Thymus (tissue), 11 donors: Measurements from ENCODE around the gene SMIM14. TPM values are rescaled to one million over a fixed set of nuclear protein-coding genes. Genes with fewer than 3 reads are reported as not detected.
"Not testable (repeated sequence)": the region's sequence is repeated elsewhere in the genome, so short reads cannot be mapped to it uniquely, and the experiment has no call there.

ENCODE experiments used
- DNase-seq, 9 donors: peaks; one replicate each; pipeline ENCODE4 v3.0.0-alpha.2; 2013; ENCODE audit warnings: low spot score in 9 of 9, low read depth in 6 of 9, missing footprints in 1 of 9
- H3K27ac ChIP-seq, 2 donors: one replicate each; pipeline ENCODE4 v1.5.1; 2013; ENCODE audit warnings: control low read depth in 1 of 2, low read depth in 1 of 2, low read length in 1 of 2, mild to moderate bottlenecking in 1 of 2, moderate library complexity in 1 of 2
- H3K27me3 ChIP-seq, 2 donors: one replicate each; pipeline ENCODE4 v1.5.1; 2013; ENCODE audit warnings: low read length in 1 of 2; ENCODE audit not compliant: control insufficient read depth in 2 of 2, insufficient read depth in 1 of 2
- H3K36me3 ChIP-seq, 2 donors: one replicate each; pipeline ENCODE4 v1.5.1; 2013; ENCODE audit warnings: low read length in 1 of 2, mild to moderate bottlenecking in 1 of 2, moderate library complexity in 1 of 2; ENCODE audit not compliant: control insufficient read depth in 2 of 2, insufficient read depth in 2 of 2
- H3K4me1 ChIP-seq, 2 donors: one replicate each; pipeline ENCODE4 v1.5.1; 2013; ENCODE audit warnings: low read length in 2 of 2; ENCODE audit not compliant: control insufficient read depth in 2 of 2, insufficient read depth in 2 of 2
- H3K4me3 ChIP-seq, 2 donors: one replicate each; pipeline ENCODE4 v1.5.1; 2013; ENCODE audit warnings: low read length in 2 of 2, control low read depth in 1 of 2, mild to moderate bottlenecking in 1 of 2
- H3K9me3 ChIP-seq, 2 donors: one replicate each; pipeline ENCODE4 v1.5.1; 2013; ENCODE audit warnings: low read length in 1 of 2, mild to moderate bottlenecking in 1 of 2; ENCODE audit not compliant: control insufficient read depth in 2 of 2, insufficient read depth in 1 of 2
- WGBS: extraction: QIAGEN DNeasy Blood & Tissue Kit; methylation state at CpG from one replicate; pipeline ENCODE4 v1.1.7; 2013; 5-methylcytosine and 5-hydroxymethylcytosine counted together
- polyA plus RNA-seq: library from polyadenylated mRNA; stranded (reverse); fragments of 200-250 nt; gene quantifications from one replicate; pipeline ENCODE4 v1.2.3, GENCODE V29; 2013
- total RNA-seq: library from RNA; stranded (reverse); fragments of 120-200 nt; gene quantifications from one replicate; pipeline ENCODE4 v1.2.4, GENCODE V29; 2013
- donor health status: healthy.

Gene SMIM14
- total and polyA plus RNA-seq, 2 donors, result 13.0 to 42.0 TPM

DNA sequence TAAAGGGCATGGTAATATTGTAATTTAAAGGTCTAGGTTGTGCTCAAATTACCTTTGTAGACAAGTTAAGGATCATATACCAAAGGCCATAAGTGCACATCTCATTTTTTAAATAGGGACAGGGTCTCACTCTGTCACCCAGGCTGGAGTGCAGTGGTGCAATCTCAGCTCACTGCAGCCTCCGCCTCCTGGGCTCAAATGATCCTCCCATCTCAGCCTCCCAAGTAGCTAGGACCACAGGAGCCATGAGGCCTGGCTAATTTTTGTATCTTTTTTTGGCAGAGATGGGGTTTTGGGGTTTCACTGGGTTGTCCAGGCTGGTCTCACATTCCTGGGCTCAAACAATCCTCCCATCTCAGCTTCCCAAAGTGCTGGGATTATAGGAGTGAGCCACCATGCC lies 124.4 kb downstream of the SMIM14 start:
- H3K4me1 ChIP-seq, DNase-seq, H3K4me3 ChIP-seq, H3K9me3 ChIP-seq, H3K27ac ChIP-seq, H3K27me3 ChIP-seq: not testable (repeated sequence)
- H3K36me3 ChIP-seq, result peaks cover under 1 to 18% of the 10 kb centered on the region in 2 donors
- WGBS, result 97% methylated on average over 1 of the region's 1 CpG

DNA sequence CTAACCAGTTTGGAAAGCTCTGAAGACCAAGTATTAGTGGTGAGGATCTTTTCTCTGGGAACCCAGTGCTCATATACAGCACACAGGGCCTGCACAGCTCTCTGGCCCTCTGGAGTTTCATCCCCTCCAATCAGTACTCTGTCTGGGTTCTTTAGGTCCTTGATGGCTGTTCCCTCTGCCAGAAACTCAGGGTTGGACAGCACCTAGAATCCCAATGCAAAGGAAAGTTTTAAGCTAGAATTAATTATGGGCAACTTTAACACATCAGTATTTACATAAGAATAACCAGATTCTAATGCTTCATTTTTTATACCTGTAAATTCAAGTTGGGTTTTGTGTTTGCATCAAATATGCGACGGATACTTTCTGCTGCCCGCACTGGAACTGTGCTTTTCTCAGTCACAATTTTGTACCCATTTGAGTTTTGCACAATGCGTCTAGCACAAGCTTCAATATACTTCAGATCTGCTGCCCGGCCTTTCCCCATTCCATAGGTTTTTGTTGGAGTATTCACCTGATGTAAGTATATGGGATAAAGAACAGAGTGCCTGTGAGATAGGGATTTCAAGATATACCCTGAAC lies 128.2 kb downstream of the SMIM14 start:
- H3K4me1 ChIP-seq, result no peaks in the 10 kb centered on the region
- DNase-seq, result no peak
- 98% methylated on average over 5 of the region's 5 CpGs for WGBS
- no peaks in the 10 kb centered on the region for H3K9me3 ChIP-seq
- H3K4me3 ChIP-seq, result no peak overlapping the region
- H3K27ac ChIP-seq, result no peak overlapping the region
- no peaks in the 10 kb centered on the region for H3K27me3 ChIP-seq
- peaks cover 13 to 31% of the 10 kb centered on the region in 2 donors for H3K36me3 ChIP-seq

DNA sequence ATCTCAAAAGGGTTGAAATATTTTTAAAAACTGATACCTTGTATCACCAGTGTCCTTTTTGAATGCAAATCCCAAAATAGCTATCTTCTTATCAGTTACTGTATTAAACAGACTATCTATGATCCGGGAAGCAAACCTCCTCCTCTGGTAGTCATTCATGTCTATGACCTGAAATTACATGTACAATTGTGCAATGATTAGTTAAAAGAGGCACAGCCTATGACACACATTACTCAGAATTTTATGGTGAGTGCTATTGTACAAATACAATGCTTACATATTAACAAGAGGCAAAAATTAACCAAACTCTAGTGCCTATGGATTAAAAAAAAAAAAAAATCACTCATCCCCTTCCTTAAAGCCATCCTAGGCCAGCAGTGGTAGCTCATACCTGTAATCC lies 133.1 kb downstream of the SMIM14 start:
- H3K9me3 ChIP-seq, result no peaks in the 10 kb centered on the region
- no peak overlapping the region for H3K27ac ChIP-seq
- no peak overlapping the region for H3K4me3 ChIP-seq
- no peaks in the 10 kb centered on the region for H3K4me1 ChIP-seq
- DNase-seq, result no peak
- no peaks in the 10 kb centered on the region for H3K27me3 ChIP-seq
- WGBS, result 98% methylated on average over 1 of the region's 1 CpG
- H3K36me3 ChIP-seq, result peaks cover 24 to 47% of the 10 kb centered on the region in 2 donors

DNA sequence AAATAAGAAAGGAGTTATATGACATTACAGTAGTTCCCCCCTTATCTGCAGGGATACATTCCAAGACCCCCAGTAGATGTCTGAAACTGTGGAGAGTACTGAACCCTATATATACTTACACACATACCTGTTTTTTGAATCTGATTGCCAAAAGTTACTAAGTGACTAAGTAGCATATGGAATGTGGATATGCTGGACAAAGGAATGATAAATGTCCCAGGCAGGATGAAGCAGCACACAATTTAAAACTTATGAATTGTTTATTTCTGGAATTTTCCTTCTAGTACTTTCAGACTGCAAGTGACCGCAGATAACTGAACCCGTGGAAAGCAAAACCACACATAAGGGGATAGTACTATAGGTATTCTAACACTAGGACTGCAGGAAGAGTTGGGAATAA lies 134.1 kb downstream of the SMIM14 start:
- Histone ChIP-seq H3K4me1 (no peaks in the 10 kb centered on the region), H3K36me3 (peaks cover 24 to 47% of the 10 kb centered on the region in 2 donors), H3K27me3 (no peaks in the 10 kb centered on the region), H3K4me3 (no peak overlapping the region), H3K27ac (no peak overlapping the region), H3K9me3 (no peaks in the 10 kb centered on the region)
- DNase-seq, result no peak
- 98% methylated on average over 2 of the region's 2 CpGs for WGBS

DNA sequence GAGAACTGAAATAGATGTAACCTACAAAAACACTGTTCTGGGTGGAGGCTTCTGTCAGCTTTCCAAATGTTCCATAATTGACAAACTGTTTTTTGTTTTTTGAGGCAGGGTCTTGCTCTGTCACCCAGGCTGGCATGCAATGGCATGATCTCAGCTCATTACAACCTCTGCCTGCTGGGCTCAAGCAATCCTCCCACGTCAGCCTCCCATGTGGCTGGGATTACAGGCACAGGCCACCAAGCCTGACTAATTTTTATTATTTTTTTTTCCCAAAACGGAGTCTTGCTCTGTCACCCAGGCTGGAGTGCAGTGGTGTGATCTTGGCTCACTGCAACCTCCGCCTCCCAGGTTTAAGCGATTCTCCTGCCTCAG lies 136.0 kb downstream of the SMIM14 start:
- H3K4me1 ChIP-seq, H3K27me3 ChIP-seq, H3K9me3 ChIP-seq, H3K27ac ChIP-seq, DNase-seq, H3K4me3 ChIP-seq: not testable (repeated sequence)
- whole genome bisulfite sequencing, result 98% methylated on average over 4 of the region's 4 CpGs
- peaks cover 16 to 41% of the 10 kb centered on the region in 2 donors for H3K36me3 ChIP-seq

DNA sequence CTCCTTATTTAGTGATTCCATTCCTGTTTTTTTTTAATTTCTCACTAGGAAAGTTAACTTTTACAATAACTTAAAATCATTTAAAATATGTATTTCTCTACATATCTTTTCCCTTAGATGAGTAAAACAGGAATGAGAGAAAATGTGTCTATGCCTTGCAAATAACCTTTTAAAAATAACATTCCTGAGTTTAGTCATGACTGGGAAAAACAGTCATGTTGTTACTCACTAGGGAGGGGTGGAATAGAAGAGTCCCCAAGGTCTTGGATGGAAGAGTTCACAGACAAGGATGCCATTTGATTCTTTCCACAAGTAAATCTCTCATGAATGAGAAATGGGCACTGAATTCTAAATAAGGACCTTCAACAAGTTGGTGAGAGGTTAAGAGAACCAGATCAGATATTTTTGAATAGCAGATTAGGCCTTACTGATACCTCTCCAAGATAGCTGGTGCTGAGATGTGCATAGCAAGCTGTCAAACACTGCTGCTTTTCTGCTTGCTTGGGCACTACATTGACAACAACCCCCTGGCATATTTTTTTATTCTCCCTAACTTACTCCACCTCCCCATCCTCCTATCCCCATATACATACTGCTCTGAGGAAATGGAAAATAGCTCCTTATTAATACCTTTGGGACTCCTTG lies 136.5 kb downstream of the SMIM14 start:
- DNase-seq, result no peak
- Histone ChIP-seq H3K27ac (no peak overlapping the region), H3K4me3 (no peak overlapping the region), H3K9me3 (no peaks in the 10 kb centered on the region), H3K36me3 (peaks cover 11 to 41% of the 10 kb centered on the region in 2 donors), H3K27me3 (no peaks in the 10 kb centered on the region), H3K4me1 (no peaks in the 10 kb centered on the region)

DNA sequence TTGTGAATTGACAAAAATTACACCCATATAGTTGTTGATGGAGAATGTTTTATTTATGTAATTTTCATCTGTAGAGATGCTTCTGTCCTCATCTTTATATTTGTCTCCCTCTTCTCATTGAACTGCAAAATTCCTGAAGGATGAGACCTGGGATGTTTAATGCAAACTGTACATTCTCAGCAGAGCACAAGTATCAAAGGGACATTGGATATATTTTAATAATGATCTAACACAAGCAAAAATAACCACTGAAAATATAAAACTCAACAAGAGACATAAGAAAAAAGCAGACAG lies 140.0 kb downstream of the SMIM14 start:
- H3K36me3 ChIP-seq, result peaks cover 5 to 23% of the 10 kb centered on the region in 2 donors
- H3K27ac ChIP-seq, result no peak overlapping the region
- no peaks in the 10 kb centered on the region for H3K27me3 ChIP-seq
- no peaks in the 10 kb centered on the region for H3K4me1 ChIP-seq
- H3K9me3 ChIP-seq, result no peaks in the 10 kb centered on the region
- no peak for DNase-seq
- H3K4me3 ChIP-seq, result no peak overlapping the region

DNA sequence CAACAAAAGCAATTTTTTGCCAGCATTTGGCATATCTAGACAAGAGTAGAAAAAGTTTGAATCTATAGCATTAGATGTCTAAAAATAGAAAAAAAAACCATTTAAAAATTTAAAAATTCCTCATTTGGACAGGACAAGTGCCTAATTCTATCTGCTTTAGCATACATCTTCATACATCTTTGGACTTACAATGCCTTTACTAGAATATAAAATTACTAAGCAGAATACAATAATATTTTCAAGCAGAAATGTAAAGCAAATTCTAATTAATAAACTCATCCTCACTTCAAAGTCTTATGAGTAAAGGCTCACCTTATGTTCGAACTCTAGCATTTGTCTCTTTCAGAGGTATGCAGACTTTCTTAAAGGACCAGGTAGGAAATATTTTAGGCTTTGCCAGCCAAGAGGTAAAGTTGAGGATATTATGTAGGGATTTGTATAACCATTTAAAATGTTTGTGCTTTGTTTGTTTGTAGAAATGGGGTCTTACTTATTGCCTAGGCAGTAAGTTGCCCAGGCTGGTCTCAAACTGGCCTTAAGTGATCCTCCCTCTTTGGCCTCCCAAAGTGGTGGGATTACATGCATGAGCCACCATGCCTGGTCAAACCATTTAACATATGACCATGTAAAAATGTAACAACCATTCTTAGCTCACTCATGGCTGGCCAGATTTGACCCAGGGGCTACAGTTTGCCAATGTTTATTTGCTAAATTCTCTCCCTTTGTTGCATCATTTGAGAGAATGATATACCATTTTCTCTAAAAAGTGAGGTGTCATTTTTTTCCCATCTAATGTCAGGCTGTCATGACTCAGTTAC lies 140.5 kb downstream of the SMIM14 start:
- H3K36me3 ChIP-seq, result peaks cover 3 to 18% of the 10 kb centered on the region in 2 donors
- no peaks in the 10 kb centered on the region for H3K9me3 ChIP-seq
- no peaks in the 10 kb centered on the region for H3K4me1 ChIP-seq
- no peak overlapping the region for H3K4me3 ChIP-seq
- no peaks in the 10 kb centered on the region for H3K27me3 ChIP-seq
- WGBS, result 99% methylated on average over 1 of the region's 1 CpG
- no peak overlapping the region for H3K27ac ChIP-seq
- no peak for DNase-seq
